SKM-1 (cell line): ENCODE results near the gene DISC1.
"Not testable (repeated sequence)": the region's sequence is repeated elsewhere in the genome, so short reads cannot be mapped to it uniquely, and the experiment has no call there.

Experiments
- DNase-seq: peaks from one replicate; lab custom pipeline; 2025; ENCODE audit not compliant: unreplicated experiment; lab: John Stamatoyannopoulos, UW

The DISC1 gene

DNA sequence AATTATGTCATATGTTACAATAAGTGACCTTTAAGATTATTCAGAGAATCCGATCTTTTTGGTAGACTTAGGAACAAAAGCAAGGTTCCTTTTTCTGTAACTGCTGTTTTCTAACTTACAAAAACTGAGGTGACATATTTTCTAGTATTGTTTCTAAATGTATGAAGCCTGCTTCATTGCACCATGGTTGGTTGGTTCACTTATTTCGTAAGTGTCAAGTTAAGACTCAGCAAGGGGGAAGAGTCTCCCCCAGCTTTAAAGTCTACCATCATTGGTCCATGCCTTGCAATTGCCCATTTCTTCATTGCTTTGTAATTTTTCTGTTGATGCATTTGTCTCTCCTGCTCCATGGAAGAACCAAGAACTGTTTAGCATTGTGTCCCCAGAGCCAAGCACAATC is 136.9 kb downstream of the DISC1 start:
- peak; percentile 78 for DNase-seq

DNA sequence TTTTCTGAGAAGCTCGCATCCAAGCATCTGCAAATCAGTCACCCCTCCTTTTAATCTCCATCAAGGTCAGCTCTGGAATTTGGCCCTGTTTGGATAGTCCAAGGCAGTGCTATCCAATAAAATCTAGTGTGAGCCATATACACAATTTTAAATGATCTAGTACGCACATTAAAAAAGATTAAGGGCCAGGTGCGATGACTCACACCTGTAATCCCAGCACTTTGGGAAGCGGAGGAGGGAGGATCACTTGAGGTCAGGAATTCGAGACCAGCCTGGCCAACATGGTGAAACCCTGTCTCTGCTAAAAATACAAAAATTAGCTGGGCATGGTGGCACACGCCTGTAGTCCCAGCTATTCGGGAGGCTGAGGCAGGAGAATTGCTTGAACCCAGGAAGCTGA is 139.2 kb downstream of the DISC1 start:
- DNase-seq: not testable (repeated sequence)

DNA sequence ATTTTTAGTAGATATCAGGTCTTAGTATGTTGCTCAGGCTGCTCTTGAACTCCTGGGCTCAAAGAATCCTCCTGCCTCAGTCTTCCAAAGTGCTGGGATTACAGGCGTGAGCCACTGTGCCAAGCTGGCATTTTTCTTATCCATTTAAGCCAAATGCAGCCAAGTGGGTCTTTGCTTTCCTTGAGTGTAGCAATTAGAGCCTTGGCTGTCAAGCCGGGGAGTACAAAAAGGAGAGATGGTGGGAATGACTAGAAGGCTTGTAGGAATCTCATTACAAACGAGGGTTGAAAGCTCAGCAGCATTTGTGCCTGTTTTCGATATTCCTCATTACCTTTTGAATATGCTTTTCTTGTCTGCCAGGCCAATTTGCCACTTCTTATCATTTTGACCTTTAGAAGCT is 140.9 kb downstream of the DISC1 start:
- DNase-seq: no peak

- DNase-seq: no peak
Observed at GRCh38 chr1:231768416-231768815, 141.8 kb downstream of the DISC1 start.

DNA sequence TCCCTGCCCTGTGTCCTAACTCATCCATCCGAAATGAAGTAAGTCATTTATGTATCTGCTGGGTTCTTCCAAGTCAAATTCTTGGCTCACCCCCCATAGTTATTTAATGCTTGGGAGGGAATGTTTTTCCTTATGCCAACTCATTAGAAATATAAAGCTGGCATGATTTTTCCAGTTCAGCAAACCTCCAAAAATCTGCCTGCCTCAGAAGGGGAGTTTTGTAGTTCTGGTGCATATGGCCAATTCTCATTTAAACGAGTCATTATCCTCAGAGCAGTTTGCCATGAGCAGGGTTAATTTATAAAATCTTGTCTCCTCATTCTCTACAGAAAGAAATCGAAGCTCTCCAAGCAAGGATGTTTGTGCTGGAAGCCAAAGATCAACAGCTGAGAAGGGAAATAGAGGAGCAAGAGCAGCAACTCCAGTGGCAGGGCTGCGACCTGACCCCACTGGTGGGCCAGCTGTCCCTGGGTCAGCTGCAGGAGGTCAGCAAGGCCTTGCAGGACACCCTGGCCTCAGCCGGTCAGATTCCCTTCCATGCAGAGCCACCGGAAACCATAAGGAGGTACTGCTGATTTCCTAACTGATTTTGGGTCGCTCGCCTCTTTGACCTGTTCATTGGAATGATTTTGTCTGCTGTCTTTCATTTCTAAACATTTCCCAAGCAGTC is 144.1 kb downstream of the DISC1 start:
- no peak for DNase-seq

DNA sequence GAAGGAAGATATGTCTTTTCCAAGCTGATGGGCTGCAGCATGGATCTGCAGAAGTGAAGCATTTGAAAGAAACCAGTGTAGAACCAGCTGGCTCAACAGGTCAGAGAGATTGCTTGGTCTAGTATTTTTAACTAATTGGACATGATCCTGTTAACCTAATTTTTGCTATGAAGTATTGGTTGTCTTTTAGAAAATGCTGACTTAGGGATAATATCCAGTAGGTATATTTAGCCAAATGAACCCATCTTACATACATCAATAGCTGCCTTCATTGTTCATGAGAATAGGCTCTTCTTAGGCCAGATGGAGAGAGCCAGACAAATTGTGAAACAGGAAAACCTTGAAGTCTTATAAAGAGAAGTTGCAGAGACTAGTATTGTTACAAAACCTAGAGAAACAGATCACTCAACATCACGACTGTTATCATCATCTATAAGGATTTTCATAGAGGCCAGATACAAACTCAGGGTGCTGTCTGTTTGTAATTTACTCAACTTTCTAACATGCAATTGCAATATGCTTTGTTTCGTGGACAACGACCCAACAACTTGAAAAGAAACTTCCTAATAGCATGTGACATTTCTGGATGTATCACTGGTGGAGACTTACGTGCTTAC is 148.2 kb downstream of the DISC1 start:
- peak; percentile 90 for DNase-seq

- DNase-seq: no peak
Observed at GRCh38 chr1:231776010-231776756, 149.6 kb downstream of the DISC1 start.

DNA sequence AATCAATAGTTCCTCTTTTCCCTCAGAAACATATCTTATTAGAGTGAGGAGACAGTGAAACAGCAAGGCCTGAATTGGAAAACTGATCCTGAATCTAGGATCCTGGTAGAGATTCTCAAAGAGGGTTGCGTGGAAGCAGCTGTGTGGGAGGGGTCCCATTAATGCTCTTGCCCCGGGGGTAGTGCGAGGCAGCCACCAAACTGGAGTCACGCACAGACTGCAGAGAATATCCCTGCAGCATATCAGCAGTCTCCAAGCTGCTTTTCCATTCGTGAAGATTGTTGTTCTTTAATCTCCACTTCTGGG is 150.1 kb downstream of the DISC1 start:
- DNase-seq: no peak

DNA sequence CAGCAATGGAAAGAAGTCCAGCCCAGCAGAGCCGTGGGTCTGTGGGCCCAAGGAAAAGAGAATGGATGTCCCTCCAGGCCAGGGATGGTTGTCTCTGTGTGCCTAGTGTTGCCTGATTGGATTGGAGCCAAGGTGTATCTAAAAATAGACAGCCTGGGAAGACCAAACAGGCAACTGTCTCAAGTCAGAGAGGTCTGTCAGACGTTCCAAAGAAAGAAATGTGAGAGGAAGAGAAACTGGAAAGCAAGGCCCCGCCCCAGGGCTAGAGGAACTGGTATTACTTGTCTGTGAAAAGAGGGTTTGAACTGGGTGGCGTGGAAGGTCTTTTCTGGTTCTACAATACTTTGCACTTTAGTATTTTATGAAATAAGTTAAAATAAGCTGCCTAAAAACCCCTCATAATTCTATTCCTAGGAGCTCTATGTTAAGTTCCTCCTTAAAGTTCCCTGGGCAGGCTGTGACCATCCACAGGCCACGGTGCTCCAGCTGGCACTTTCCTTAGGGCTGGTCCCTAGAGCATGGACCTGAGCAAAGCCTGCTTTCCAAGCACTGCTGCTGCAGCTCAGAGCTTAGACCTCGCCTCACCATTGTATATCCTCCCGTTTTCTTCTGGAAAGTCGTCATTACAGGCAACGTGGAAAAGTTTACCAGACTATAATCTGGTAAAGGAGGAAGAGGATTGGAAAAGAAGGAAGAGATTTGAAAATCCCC is 151.6 kb downstream of the DISC1 start:
- DNase-seq: peak; percentile 29

DNA sequence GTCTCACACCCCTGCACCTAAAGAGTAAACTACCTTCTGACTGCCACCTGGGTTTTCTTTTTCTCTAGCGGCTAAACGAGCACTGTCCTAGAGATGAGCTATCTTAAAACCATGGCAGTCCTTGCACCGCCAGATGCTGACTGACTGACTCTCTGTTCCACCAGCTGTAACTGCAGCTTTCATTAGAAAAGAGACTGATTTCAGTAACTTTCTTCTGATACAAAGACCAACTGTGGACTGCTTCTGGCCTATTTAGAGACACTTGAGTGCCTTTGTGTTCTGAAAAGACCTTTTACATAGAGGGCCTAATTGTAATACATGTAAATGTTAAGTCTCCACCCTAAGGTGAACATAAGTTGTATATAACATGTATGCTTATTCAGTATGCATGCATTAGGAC is 152.5 kb downstream of the DISC1 start:
- no peak for DNase-seq

- peak; percentile 95 for DNase-seq
Observed at GRCh38 chr1:231781892-231782291, 155.3 kb downstream of the DISC1 start.

- not testable (repeated sequence) for DNase-seq
Observed at GRCh38 chr1:231785073-231785472, 158.5 kb downstream of the DISC1 start.

DNA sequence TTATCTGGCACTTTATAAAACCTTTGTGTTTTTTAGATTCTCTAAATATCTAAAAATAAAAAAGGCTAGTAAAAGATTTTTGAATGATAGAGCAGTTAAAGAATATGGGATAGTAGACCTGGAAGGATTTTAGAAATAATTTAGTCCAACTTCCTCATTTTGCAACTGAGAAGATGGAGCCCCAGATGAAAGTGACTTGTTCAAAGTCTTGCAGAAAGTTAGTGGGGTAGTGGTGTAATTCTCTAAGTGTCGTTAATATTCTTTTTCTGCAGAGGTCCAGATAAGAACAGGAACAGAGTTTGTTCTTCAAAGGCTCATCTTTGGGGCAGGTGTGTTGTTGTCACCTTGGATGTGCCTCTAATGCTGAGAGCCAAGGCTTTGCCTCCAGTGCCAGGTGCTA is 159.5 kb downstream of the DISC1 start:
- DNase-seq: peak; percentile 68

- DNase-seq: no peak
Observed at GRCh38 chr1:231792634-231793033, 166.0 kb downstream of the DISC1 start.

DNA sequence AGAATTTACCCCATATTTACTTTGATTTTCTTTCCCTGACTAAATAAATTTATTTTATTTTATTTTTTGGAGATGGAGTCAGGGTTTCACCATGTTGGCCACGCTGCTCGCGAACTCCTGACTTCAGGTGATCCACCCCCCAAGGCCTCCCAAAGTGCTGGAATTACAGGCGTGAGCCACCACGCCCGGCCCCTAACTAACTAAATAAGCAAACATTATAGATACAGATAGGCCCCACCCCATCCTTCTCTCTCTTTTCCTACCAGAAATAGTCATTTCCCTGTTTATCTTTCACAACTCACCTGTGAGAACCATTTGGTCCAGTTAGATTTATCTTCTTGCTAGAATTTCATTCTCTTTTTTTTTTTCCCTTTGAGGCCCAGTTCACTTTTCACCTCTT is 167.3 kb downstream of the DISC1 start:
- DNase-seq: no peak

DNA sequence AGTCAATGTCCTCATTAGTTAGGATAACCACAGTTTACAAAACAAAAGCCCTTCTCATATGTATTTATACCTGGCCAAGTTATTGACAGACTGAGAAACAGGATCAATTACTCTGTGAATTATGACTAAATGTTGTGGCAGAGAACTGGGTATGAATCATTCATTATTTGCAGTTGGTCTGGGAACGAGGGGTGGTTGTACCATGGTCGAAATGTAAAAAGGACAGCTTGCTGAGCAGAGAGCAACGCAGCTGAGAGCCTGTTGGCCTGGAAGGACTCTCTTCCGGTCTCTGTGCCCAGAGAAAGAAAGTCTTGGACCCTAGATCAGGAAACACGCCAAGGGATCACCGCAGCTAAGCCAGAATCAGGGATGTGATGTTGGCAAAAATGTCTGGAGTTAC is 169.6 kb downstream of the DISC1 start:
- DNase-seq: no peak

- DNase-seq: no peak
Observed at GRCh38 chr1:231799363-231799986, 172.9 kb downstream of the DISC1 start.

DNA sequence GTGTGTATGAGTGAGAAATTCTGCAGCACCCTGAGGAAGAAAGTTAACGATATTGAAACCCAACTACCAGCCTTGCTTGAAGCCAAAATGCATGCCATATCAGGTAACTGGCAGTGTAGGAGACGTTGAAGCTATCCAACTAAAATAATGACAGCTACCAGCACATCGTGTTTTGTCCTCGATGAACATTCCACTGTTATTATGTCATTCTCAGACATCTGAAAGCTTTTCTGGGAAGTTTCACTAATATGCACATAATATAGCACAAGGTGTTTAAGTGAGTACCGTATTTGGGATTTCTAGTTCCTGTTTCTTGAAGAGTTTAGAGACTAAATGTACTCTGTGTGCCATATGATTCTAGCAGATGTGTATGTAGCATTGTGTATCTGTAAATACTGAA is 173.5 kb downstream of the DISC1 start:
- DNase-seq: no peak

DNA sequence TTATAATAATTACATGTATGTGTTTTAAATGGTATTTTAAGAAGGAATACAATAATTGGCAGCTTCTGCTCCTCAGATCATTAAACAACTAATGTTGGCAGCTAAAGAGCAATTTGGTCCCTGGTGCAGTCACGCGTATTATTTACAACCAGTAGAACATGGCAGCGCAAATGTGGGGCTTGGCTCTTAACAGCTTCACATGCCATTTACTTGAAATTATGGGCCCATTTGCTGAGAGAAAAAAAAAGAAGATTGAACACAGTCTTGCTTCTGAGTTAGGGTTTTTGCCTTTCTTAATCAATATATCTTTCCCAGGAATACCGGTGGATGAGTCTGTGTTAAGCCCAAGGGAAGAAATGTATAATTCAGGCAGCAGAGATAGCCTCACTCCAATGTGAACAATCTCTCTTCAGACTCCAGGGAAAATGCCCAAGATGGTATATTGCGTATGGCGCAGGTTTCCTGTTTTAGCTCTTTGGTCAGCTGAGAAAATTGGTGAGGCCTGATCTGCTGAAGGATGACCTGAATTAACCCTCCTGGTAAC is 174.5 kb downstream of the DISC1 start:
- DNase-seq: no peak

DNA sequence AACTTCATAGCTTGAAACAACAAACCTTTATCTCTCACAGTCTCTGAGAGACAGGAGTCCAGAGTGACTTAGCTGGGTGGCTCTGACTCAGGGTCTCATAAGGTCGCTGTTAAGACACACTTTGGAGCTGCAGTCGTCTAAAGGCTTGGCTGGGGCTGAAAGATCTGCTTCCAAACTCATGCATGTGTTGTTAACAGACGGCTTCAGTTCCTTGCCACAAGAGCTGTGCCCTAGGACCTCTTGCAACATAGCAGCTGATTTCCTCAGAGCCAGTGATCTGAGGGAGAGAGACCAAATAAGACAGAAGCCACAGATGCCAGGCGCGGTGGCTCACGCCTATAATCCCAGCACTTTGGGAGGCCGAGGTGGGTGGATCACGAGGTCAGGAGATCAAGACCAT is 176.8 kb downstream of the DISC1 start:
- DNase-seq: peak; percentile 96
